CD4-positive, CD25-positive, alpha-beta regulatory T cell (primary cell): ENCODE results near the gene SCUBE1. TPM values are rescaled to one million over a fixed set of nuclear protein-coding genes. Genes with fewer than 3 reads are reported as not detected.

Experiments
- ATAC-seq, 2 donors: fragments of 150-1000 bp; cut with Tn5 transposase; one replicate each; pipeline ENCODE4 v1.10.0; 2021; ENCODE audit warnings: low read depth in 2 of 2, moderate number of reproducible peaks in 2 of 2, moderate library complexity in 1 of 2
- DNase-seq, 3 donors: peaks; one replicate each; pipeline versions ENCODE4 v3.0.0 to v3.0.0-alpha.2; 2012 to 2022; ENCODE audit warnings: mixed read lengths in 1 of 3
- H3K27ac ChIP-seq: one replicate; pipeline ENCODE4 v1.7.0; 2013; ENCODE audit warnings: mild to moderate bottlenecking, low read length; ENCODE audit not compliant: insufficient read depth, poor library complexity, severe bottlenecking
- H3K27me3 ChIP-seq: one replicate; pipeline ENCODE4 v1.7.0; 2013; ENCODE audit warnings: low read length; ENCODE audit not compliant: control insufficient read depth, insufficient read depth
- H3K36me3 ChIP-seq: one replicate; pipeline ENCODE4 v1.7.0; 2013; ENCODE audit warnings: mild to moderate bottlenecking, low read length, moderate library complexity; ENCODE audit not compliant: control insufficient read depth, insufficient read depth
- H3K4me1 ChIP-seq: 2 replicates; pipeline ENCODE4 v1.7.0; 2013; ENCODE audit warnings: mild to moderate bottlenecking, low read length; ENCODE audit not compliant: insufficient read depth, control insufficient read depth, poor library complexity, severe bottlenecking
- H3K4me3 ChIP-seq: one replicate; pipeline ENCODE4 v1.7.0; 2013; ENCODE audit warnings: low read depth, mild to moderate bottlenecking, low read length, moderate library complexity
- H3K9me3 ChIP-seq, 2 experiments: 1 replicate in 1 of 2; 2 replicates in 1 of 2; pipeline ENCODE4 v1.7.0; 2013; ENCODE audit warnings: low read length in 2 of 2, mild to moderate bottlenecking in 1 of 2, moderate library complexity in 1 of 2; ENCODE audit not compliant: control insufficient read depth in 2 of 2
- H3K27ac Mint-ChIP-seq, 3 donors: one replicate each; pipeline ENCODE4 v1.8.0; 2020 to 2022; ENCODE audit warnings: mild to moderate bottlenecking in 3 of 3, mixed read lengths in 3 of 3, moderate library complexity in 2 of 3
- H3K27me3 Mint-ChIP-seq: one replicate; pipeline ENCODE4 v1.8.0; 2022; ENCODE audit warnings: mild to moderate bottlenecking, mixed read lengths
- H3K36me3 Mint-ChIP-seq: one replicate; pipeline ENCODE4 v1.8.0; 2020; ENCODE audit warnings: mixed read lengths
- H3K4me1 Mint-ChIP-seq, 4 donors: one replicate each; pipeline ENCODE4 v1.8.0; 2020 to 2022; ENCODE audit warnings: mixed read lengths in 4 of 4, mild to moderate bottlenecking in 1 of 4
- H3K4me3 Mint-ChIP-seq, 4 donors: one replicate each; pipeline ENCODE4 v1.8.0; 2020 to 2022; ENCODE audit warnings: mild to moderate bottlenecking in 4 of 4, mixed read lengths in 4 of 4, moderate library complexity in 3 of 4
- H3K9me3 Mint-ChIP-seq, 7 donors: one replicate each; pipeline ENCODE4 v1.8.0; 2020 to 2022; ENCODE audit warnings: mixed read lengths in 7 of 7, mild to moderate bottlenecking in 3 of 7, moderate library complexity in 2 of 7
- polyA plus RNA-seq, 4 donors: library from polyadenylated mRNA; unstranded; fragments of 300-500 nt; fragmentation: Illumina TruSeq; gene quantifications; one replicate each; pipeline ENCODE4 v1.2.3, GENCODE V29; 2021
- total RNA-seq: library from RNA; stranded (reverse); gene quantifications from one replicate; pipeline ENCODE4 v1.2.3, GENCODE V29; 2022

SCUBE1 gene
- total and polyA plus RNA-seq, 5 donors from 2014 or later: 0.74 TPM; not detected in 4

- H3K9me3 Mint-ChIP-seq: no peaks in the 10 kb centered on the region
- ATAC-seq: no peak
- H3K4me3 ChIP-seq: no peak overlapping the region
These were observed 87.9 kb downstream of the SCUBE1 start for GRCh38 chr22:43255299-43255698.

GRCh38 chr22:43253839-43254238 lies 89.3 kb downstream of the SCUBE1 start:
- ATAC-seq: no peak
- H3K27me3 ChIP-seq: no peaks in the 10 kb centered on the region

More at GRCh38 chr22:43255299-43255698, 87.9 kb downstream of the SCUBE1 start:
- Mint-ChIP-seq H3K27me3 (peaks cover 4% of the 10 kb centered on the region), H3K27ac (no peak overlapping the region), H3K4me3 (no peak overlapping the region), H3K4me1 (peaks cover 0 to 12% (median 4%) of the 10 kb centered on the region in 4 donors), H3K36me3 (no peaks in the 10 kb centered on the region)
- Histone ChIP-seq H3K27ac (no peak overlapping the region), H3K36me3 (no peaks in the 10 kb centered on the region), H3K9me3 (no peaks in the 10 kb centered on the region), H3K27me3 (no peaks in the 10 kb centered on the region), H3K4me1 (no peaks in the 10 kb centered on the region)
- no peak for DNase-seq

GRCh38 chr22:43252319-43252718 lies 90.9 kb downstream of the SCUBE1 start:
- Mint-ChIP-seq H3K4me1 (peaks cover 0 to 12% (median 4%) of the 10 kb centered on the region in 4 donors), H3K36me3 (no peaks in the 10 kb centered on the region), H3K27me3 (peaks cover 4% of the 10 kb centered on the region), H3K9me3 (no peaks in the 10 kb centered on the region), H3K27ac (no peak overlapping the region), H3K4me3 (no peak overlapping the region)
- DNase-seq (no peak), ATAC-seq (no peak)
- Histone ChIP-seq H3K4me1 (no peaks in the 10 kb centered on the region), H3K36me3 (no peaks in the 10 kb centered on the region), H3K27ac (no peak overlapping the region), H3K9me3 (no peaks in the 10 kb centered on the region), H3K27me3 (no peaks in the 10 kb centered on the region), H3K4me3 (no peak overlapping the region)

More at GRCh38 chr22:43253839-43254238, 89.3 kb downstream of the SCUBE1 start:
- Mint-ChIP-seq H3K27ac (peak overlapping the region in 1 of 3 donors; percentile 60), H3K4me3 (no peak overlapping the region), H3K4me1 (peaks cover 0 to 12% (median 4%) of the 10 kb centered on the region in 4 donors), H3K27me3 (peaks cover 4% of the 10 kb centered on the region), H3K9me3 (no peaks in the 10 kb centered on the region), H3K36me3 (no peaks in the 10 kb centered on the region)
- Histone ChIP-seq H3K4me3 (no peak overlapping the region), H3K9me3 (no peaks in the 10 kb centered on the region), H3K27ac (no peak overlapping the region), H3K36me3 (no peaks in the 10 kb centered on the region), H3K4me1 (no peaks in the 10 kb centered on the region)
- DNase-seq: no peak

GRCh38 chr22:43249789-43250471 lies 93.2 kb downstream of the SCUBE1 start:
- Histone ChIP-seq H3K4me1 (no peaks in the 10 kb centered on the region), H3K9me3 (no peaks in the 10 kb centered on the region), H3K27ac (no peak overlapping the region), H3K4me3 (no peak overlapping the region), H3K27me3 (no peaks in the 10 kb centered on the region), H3K36me3 (no peaks in the 10 kb centered on the region)
- no peaks in the 10 kb centered on the region for H3K4me1 Mint-ChIP-seq
- no peaks in the 10 kb centered on the region for H3K9me3 Mint-ChIP-seq
- H3K36me3 Mint-ChIP-seq: no peaks in the 10 kb centered on the region
- H3K27me3 Mint-ChIP-seq: no peaks in the 10 kb centered on the region
- DNase-seq (no peak), ATAC-seq (no peak)
- H3K27ac Mint-ChIP-seq: peak overlapping the region in 1 of 3 donors; percentile 46
- H3K4me3 Mint-ChIP-seq: no peak overlapping the region

- Histone ChIP-seq H3K36me3 (no peaks in the 10 kb centered on the region), H3K27ac (no peak overlapping the region), H3K4me1 (no peaks in the 10 kb centered on the region), H3K4me3 (no peak overlapping the region), H3K27me3 (no peaks in the 10 kb centered on the region), H3K9me3 (no peaks in the 10 kb centered on the region)
- Mint-ChIP-seq H3K27ac (no peak overlapping the region), H3K4me3 (no peak overlapping the region), H3K4me1 (no peaks in the 10 kb centered on the region), H3K27me3 (no peaks in the 10 kb centered on the region), H3K36me3 (no peaks in the 10 kb centered on the region), H3K9me3 (no peaks in the 10 kb centered on the region)
- no peak for DNase-seq
- no peak for ATAC-seq
These were observed 95.5 kb downstream of the SCUBE1 start for GRCh38 chr22:43247546-43248260.

- Mint-ChIP-seq H3K36me3 (no peaks in the 10 kb centered on the region), H3K9me3 (no peaks in the 10 kb centered on the region), H3K27me3 (no peaks in the 10 kb centered on the region), H3K4me3 (no peak overlapping the region), H3K27ac (no peak overlapping the region), H3K4me1 (no peaks in the 10 kb centered on the region)
- DNase-seq (no peak), ATAC-seq (no peak)
- Histone ChIP-seq H3K36me3 (no peaks in the 10 kb centered on the region), H3K4me1 (no peaks in the 10 kb centered on the region), H3K27ac (no peak overlapping the region), H3K4me3 (no peak overlapping the region), H3K27me3 (no peaks in the 10 kb centered on the region), H3K9me3 (no peaks in the 10 kb centered on the region)
These were observed 97.0 kb downstream of the SCUBE1 start for GRCh38 chr22:43246188-43246587.

GRCh38 chr22:43245717-43246116 lies 97.5 kb downstream of the SCUBE1 start:
- Mint-ChIP-seq H3K36me3 (no peaks in the 10 kb centered on the region), H3K9me3 (no peaks in the 10 kb centered on the region), H3K4me1 (no peaks in the 10 kb centered on the region), H3K4me3 (no peak overlapping the region), H3K27me3 (no peaks in the 10 kb centered on the region), H3K27ac (no peak overlapping the region)
- H3K9me3 ChIP-seq: no peaks in the 10 kb centered on the region
- no peaks in the 10 kb centered on the region for H3K36me3 ChIP-seq
- no peaks in the 10 kb centered on the region for H3K4me1 ChIP-seq
- DNase-seq: no peak
- H3K27ac ChIP-seq: no peak overlapping the region
- no peaks in the 10 kb centered on the region for H3K27me3 ChIP-seq
- ATAC-seq: no peak
- H3K4me3 ChIP-seq: no peak overlapping the region
